ENCODE data around the gene DISP3.

Gene DISP3

DNA sequence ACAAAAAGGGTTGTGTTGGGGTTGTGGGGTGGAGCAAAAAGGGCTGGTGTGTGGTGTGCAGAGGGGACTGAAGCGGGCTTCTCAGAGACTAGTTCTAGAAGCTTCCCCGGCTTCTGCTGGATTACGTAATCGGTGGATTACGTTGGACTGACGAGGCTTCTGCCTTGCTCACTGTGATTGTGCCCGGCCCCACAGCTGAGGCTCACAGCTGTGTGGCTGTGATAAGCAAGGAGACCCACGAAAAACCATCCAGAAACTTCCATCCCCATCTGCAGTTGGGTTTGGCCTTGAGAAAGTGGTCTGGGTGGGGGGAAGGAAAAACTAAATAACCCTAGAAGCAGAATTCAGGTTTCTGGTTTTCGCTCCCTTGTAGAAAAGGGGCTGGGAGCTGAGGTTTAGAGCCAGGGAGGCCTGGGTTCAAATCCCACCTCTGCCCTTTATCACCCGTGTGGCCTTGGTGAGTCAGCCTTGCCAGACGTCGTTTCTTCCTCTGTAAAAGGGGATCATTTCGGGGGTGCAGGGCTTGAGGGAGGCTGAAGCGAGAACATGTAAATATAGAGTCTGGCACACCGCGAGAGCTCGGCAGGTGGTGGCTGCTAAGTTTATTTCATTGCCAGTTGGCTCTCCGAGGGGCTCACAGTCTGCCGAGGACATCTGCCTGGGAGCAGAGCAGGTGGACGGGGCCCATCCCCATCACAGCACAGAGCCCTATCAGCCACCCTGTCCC is 30.4 kb upstream of the DISP3 start:
- TF ChIP-seq ZNF274 (IDR thresholded peaks at IDR 0.05; ENCODE audit: low read depth, low read length), result no peak
- H3K4me3 ChIP-seq (ENCODE audit: low read length), result no peak overlapping the region

- no peak overlapping the region for H3K4me3 ChIP-seq (ENCODE audit: low read length)
- TF ChIP-seq ZNF274 (IDR thresholded peaks at IDR 0.05; ENCODE audit: low read depth, low read length), result no peak
Measured at GRCh38 chr1:11449100-11449403, 29.9 kb upstream of the DISP3 start.

GRCh38 chr1:11450310-11450709 is 28.6 kb upstream of the DISP3 start:
- TF ChIP-seq ZNF274 (IDR thresholded peaks at IDR 0.05; ENCODE audit: low read depth, low read length), result no peak
- no peak overlapping the region for H3K4me3 ChIP-seq (ENCODE audit: low read length)

- no peak for TF ChIP-seq ZNF274 (IDR thresholded peaks at IDR 0.05; ENCODE audit: low read depth, low read length)
- no peak overlapping the region for H3K4me3 ChIP-seq (ENCODE audit: low read length)
Measured at GRCh38 chr1:11453742-11454491, 25.0 kb upstream of the DISP3 start.

DNA sequence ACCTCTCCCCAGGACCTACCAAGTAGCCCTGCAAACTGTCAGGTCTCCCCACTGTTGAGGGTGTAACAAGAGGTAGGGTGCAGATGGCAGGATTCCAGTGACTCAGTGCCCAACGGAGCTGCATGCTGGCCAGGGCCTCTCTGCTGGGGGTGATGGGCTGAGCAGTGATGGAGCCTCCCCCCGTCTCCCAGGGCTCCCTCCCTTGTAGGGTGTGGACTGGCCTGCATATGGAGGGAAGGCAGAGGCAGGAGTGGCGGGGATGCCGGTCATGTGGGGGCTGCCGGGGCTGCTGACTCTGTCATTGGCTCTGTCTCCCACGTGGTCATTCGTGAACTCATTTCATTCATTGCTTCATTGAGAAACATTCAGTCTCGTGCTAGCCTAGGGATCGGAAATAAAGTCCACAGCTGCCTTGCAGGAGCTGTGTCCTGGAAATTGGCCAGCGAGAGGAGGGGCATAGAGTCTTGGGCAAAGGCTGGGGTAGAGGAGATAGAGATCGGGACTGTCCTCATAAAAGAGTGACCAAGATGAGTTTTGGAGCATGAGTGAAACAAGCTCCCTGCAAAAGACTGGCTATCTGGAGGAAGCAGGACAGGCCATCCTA is 22.9 kb upstream of the DISP3 start:
- TF ChIP-seq ZNF274 (IDR thresholded peaks at IDR 0.05; ENCODE audit: low read depth, low read length), result no peak
- H3K4me3 ChIP-seq (ENCODE audit: low read length), result no peak overlapping the region

DNA sequence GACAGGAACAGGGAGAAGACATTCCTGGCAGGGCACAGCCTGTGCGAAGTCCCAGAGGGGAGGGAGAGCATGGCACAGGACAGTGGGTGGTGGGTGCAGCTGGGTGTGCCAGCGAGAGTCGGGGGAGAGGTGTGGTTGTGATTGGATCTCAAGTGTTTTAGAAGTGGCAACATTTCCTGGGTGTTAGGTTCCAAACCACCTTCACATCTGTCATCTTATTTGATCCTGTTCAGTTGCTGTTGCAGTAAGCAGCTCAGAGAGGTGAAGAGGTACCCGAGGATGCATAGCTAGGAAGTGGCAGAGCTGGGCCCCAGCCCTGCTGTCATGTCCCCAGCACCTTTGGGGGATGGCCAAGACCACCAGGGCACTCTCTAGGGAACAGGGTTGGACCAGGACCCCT is 22.0 kb upstream of the DISP3 start:
- TF ChIP-seq ZNF274 (IDR thresholded peaks at IDR 0.05; ENCODE audit: low read depth, low read length), result no peak
- H3K4me3 ChIP-seq (ENCODE audit: low read length), result no peak overlapping the region

- TF ChIP-seq ZNF274 (IDR thresholded peaks at IDR 0.05; ENCODE audit: low read depth, low read length), result no peak
- no peak overlapping the region for H3K4me3 ChIP-seq (ENCODE audit: low read length)
Measured at GRCh38 chr1:11458811-11459275, 20.1 kb upstream of the DISP3 start.

GRCh38 chr1:11461531-11462137 is 17.3 kb upstream of the DISP3 start:
- H3K4me3 ChIP-seq (ENCODE audit: low read length), result no peak overlapping the region
- no peak for TF ChIP-seq ZNF274 (IDR thresholded peaks at IDR 0.05; ENCODE audit: low read depth, low read length)

GRCh38 chr1:11462224-11462923 is 16.6 kb upstream of the DISP3 start:
- TF ChIP-seq ZNF274 (IDR thresholded peaks at IDR 0.05; ENCODE audit: low read depth, low read length), result no peak
- no peak overlapping the region for H3K4me3 ChIP-seq (ENCODE audit: low read length)

DNA sequence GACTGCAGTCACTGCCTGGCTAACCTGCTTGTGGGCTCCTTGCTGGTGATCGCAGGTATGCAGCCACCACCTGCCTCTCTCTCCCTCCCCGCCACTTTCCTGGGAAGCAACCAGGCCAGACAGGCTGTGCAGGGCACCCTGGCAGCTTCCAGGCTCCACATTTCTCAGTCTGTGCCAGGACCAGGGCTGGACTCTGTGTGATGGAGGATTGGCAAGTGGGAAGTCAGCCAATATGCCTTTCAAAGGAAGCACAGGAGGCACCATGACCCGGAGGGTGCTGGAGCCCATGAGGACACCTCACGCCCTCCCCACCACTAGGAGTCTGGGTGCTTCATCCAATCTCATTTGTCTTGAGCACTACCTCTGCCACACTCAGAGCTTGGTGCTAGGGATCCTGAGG is 15.8 kb upstream of the DISP3 start:
- TF ChIP-seq ZNF274 (IDR thresholded peaks at IDR 0.05; ENCODE audit: low read depth, low read length), result no peak
- H3K4me3 ChIP-seq (ENCODE audit: low read length), result no peak overlapping the region

DNA sequence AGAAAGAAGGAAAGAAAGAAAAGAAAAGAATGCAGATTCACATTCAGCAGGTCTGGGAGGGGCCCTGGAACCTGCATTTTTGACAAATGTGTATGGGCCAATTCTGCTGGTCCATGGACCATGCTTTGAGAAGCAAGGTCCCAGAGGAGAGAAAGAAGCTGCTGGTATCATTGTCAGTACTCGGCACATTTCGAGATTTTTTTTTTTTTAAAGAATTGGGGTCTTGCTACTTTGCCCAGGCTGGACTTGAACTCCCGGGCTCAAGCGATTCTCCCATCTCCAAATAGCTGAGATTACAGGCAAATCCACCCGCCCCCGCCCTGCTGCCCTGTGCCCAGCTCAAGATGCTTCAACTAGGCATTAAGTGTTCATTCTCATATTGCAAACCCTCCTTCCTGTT is 13.6 kb upstream of the DISP3 start:
- TF ChIP-seq ZNF274 (IDR thresholded peaks at IDR 0.05; ENCODE audit: low read depth, low read length), result no peak
- H3K4me3 ChIP-seq (ENCODE audit: low read length), result no peak overlapping the region

GRCh38 chr1:11466416-11466815 is 12.5 kb upstream of the DISP3 start:
- TF ChIP-seq ZNF274 (IDR thresholded peaks at IDR 0.05; ENCODE audit: low read depth, low read length), result no peak
- no peak overlapping the region for H3K4me3 ChIP-seq (ENCODE audit: low read length)

DNA sequence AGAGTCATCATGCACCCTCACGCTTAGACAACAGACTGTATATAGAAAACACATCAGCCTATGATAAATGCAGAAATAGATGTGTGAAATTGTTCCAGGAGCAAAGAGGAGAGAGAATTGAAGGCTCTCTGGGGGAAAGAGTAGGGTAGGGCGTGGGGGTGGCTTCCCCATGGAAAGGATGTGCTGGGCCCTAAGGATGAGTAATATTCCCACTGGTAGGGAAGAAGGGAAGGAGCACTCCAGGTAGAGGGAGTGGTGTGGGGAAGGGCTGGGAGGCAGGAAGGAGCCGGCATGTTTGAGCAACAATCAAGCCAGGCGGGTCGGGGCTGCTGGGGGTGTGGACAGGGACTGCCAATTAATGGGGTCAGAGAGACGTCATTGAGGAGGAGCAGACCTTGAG is 10.1 kb upstream of the DISP3 start:
- no peak overlapping the region for H3K4me3 ChIP-seq (ENCODE audit: low read length)
- TF ChIP-seq ZNF274 (IDR thresholded peaks at IDR 0.05; ENCODE audit: low read depth, low read length), result no peak

DNA sequence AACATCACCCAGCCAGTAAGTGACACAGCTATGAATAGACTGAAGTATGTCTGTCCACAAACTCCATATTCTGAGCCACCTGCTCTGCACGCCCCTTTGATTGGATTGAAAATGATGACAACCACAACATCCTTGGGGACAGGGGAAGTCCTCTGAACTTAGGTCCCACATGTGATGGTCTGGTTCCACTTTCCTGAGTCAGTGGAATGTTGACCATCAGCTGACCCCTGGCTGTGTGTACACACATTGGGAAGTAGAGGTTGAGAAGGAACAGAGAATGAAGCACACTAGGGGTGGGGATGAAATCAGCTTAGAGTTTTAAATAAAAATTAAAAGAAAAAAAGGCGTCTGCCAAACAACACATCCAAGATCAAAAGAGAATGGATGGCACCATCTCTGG is 8.0 kb upstream of the DISP3 start:
- no peak overlapping the region for H3K4me3 ChIP-seq (ENCODE audit: low read length)
- no peak for TF ChIP-seq ZNF274 (IDR thresholded peaks at IDR 0.05; ENCODE audit: low read depth, low read length)

Data from GM08714 (cell line).